ENCODE measurements around the gene HMGN5.
A peak's percentile ranks its signal among the peaks of the same experiment; 100 is the strongest.

The HMGN5 gene

GRCh38 chrX:81201671-81202455, at the start of gene HMGN5, which contains the start of gene SH3BGRL:
TSS of gene HMGN5 (minus strand) at chrX:81201913. CDS start at chrX:81121549, 80,364 bp downstream.
TSS of gene SH3BGRL (plus strand) at chrX:81202102. CDS start at chrX:81202201, 99 bp downstream.
- DNase-seq (ENCODE audit: low read depth, low spot score) = peak; percentile 15

- DNase-seq (ENCODE audit: low read depth, low spot score) = no peak
Observed at GRCh38 chrX:81241753-81242152, 40.0 kb upstream of the HMGN5 start.

- DNase-seq (ENCODE audit: low read depth, low spot score) = no peak
Observed at GRCh38 chrX:81240701-81241331, 39.1 kb upstream of the HMGN5 start.

GRCh38 chrX:81238166-81238565, 36.5 kb upstream of the HMGN5 start:
- no peak for DNase-seq (ENCODE audit: low read depth, low spot score)

GRCh38 chrX:81237516-81237915, 35.8 kb upstream of the HMGN5 start:
- no peak for DNase-seq (ENCODE audit: low read depth, low spot score)

DNA sequence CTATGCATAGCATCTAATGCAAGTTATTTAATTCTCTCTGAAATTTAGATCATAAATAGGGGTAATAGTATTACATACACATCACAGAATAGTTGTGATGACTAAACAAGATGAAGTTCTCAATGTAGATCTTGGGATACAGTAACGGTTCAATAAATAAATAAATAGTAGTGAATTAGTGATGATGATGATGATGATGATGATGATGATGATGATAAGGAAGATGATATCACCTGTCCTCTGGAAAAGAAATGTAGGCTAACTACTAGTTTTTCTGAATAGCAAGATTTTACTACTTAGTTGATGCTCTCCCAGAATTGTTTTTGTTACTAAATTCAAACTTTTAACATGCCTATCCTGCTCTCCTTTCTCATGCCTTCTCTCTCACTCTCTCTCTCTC, 30.5 kb upstream of the HMGN5 start:
- no peak for DNase-seq (ENCODE audit: low read depth, low spot score)

GRCh38 chrX:81231476-81231875, 29.8 kb upstream of the HMGN5 start:
- DNase-seq (ENCODE audit: low read depth, low spot score) = no peak

GRCh38 chrX:81229901-81230300, 28.2 kb upstream of the HMGN5 start:
- no peak for DNase-seq (ENCODE audit: low read depth, low spot score)

DNA sequence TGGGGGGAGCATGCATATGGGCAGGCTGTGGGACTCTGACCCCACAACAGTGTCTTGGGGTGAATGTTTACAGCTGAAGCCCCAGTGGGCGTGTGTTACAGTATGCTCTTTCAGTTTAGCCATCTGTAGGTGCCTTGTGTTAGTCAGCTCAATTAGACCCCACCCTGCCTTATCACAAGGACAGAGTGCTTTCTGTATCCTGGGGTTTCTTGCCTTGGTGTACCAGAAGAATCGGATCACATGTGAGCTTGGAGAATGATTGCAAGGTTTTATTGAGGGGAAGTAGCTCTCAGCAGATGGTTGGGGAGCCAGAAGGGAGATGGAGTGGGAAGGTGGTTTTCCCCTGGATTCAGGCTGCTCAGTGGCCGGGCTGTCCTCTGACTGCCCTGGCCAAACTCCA, 27.5 kb upstream of the HMGN5 start:
- no peak for DNase-seq (ENCODE audit: low read depth, low spot score)

DNA sequence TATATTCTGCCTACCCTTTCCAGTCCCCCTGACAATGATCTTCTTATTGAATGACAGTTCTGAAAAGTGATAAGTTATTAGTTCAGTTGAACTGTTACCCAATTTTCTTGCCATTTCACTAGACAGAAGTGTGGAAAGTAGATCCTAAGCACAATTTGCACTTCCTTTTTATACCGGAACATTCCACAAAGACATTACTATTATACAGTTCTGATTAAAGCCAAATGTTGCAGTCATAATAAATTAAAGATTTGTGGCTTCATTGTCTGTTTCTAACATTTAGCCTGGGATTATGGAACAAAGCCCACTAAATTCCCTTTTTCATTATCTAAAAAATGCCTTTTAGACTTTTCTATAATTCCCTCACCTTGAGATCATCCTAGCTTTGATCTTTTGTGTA, 14.0 kb upstream of the HMGN5 start:
- no peak for DNase-seq (ENCODE audit: low read depth, low spot score)

GRCh38 chrX:81208916-81209315, 7.2 kb upstream of the HMGN5 start:
- no peak for DNase-seq (ENCODE audit: low read depth, low spot score)

DNA sequence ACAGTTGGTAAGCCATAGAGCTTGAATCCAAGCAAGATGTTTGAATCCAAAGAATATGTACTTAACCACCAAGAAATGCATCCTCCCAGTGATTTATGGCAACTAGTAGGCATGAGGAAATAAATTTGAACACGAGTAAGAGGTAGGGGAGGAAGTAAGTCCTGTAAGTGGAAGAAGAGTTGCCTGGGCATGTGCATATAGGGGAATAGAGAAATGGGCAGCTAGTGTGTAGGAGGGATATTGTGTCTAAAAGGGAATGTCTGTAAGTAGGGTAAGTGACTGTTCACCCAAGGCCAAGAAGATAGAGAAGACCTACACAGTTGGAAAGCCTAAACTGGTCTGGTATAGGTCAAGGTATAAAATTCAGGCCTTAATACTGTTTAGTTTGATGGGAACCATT, 4.8 kb upstream of the HMGN5 start:
- DNase-seq (ENCODE audit: low read depth, low spot score) = no peak

- DNase-seq (ENCODE audit: low read depth, low spot score) = no peak
Observed at GRCh38 chrX:81205551-81205950, 3.8 kb upstream of the HMGN5 start.

GRCh38 chrX:81202943-81203342, 1.2 kb upstream of the HMGN5 start:
- DNase-seq (ENCODE audit: low read depth, low spot score) = no peak

DNA sequence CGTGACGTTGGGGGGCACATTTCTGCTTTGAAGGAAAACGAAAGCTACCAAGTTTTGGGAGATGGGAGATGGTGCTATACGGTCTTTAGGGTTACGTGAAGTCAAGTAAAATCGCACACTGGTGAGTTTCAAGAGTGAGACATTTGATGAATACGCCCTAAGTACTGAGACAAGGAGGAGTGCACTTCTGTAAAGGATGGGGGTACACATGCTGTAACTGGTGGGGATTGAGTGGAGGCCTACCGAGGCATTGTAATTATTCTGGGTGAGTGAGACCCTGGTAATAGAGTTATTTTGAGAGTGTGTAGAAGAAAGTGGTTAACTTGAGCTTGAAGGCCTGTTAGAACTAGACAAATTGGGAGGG, 725 bp upstream of the HMGN5 start:
- no peak for DNase-seq (ENCODE audit: low read depth, low spot score)

DNA sequence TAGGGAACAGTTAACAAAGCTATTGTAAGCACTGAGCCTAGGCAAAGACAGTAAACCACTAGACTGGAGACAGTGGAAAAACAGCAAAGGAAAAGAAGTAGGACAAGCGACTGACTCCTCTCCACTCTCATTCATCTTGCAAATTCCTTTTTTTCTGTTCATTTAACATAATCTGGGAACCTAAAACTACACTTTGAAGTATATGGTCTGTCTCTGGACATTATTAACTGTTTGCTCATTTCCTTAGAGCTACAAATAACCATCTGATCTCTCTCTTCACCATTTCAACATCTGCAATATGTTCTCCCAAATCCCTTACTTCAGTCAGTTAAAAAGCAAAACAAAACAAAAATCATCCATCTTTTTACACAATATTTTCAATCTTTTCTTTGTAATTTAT, 642 bp downstream of the HMGN5 start:
- DNase-seq (ENCODE audit: low read depth, low spot score) = no peak

DNA sequence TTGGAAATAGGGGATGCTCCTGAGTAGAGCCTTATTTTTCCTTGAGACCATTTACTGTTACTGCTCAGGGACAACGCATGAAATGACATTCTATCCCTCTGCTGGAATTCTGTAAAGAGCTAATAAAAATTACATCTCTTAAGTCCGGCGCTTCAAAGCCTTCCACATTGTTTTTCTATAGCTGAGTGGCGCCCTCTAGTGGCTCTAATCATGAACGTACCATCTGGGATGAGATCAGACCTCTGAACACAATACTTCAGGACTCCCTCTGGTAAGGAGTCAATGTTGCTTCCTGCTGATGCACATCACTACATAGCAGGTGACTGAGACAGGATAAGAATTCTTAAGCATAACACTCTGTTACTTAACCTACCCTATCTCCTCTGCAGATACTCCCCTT, 6.0 kb downstream of the HMGN5 start:
- DNase-seq (ENCODE audit: low read depth, low spot score) = peak; percentile 3

- no peak for DNase-seq (ENCODE audit: low read depth, low spot score)
Observed at GRCh38 chrX:81195259-81195658, 6.5 kb downstream of the HMGN5 start.

GRCh38 chrX:81174286-81174685, 27.4 kb downstream of the HMGN5 start:
- no peak for DNase-seq (ENCODE audit: low read depth, low spot score)

DNA sequence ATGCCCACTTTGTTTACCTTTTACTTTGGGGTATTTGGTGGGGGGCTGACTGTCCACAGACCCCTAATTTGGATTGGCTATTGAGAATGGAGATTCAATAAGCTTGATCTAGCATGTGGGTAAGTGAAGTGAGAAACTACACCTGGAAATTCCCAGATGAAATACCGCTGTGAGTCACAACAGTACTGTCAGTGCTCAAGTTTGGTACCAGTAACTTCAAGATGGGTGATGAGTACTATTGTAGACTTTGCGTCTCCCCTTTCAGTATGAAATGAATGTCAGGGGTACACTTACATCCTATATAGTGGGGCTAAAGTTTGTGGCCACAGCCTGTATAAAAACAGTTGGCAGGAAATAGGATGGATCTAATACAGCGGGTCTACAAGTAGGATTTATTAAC, 33.3 kb downstream of the HMGN5 start:
- DNase-seq (ENCODE audit: low read depth, low spot score) = no peak

GRCh38 chrX:81121513-81122363, 80.0 kb downstream of the HMGN5 start:
- peak; percentile 69 for DNase-seq (ENCODE audit: low read depth, low spot score)

DNA sequence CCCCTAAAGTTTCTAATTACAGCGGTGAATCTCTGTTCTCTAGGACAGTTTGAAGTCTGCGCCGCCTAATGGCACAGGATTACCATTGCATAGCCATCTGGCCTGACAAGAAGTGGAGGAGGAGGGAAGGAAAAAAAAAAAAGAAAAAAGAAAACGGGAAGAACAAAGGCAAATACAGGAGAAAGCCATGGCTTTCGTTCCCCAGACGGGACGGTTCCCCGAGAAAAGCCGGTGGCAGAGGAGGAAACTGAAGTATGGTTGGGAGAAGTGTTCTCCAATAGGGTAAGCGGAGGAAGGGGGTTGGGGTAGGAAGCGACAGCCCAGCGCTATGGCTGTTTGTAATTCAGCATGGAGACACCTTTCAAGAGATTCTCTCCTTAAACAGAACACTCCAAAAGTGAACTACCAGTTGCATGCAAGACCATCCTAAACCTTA, 80.8 kb downstream of the HMGN5 start:
- DNase-seq (ENCODE audit: low read depth, low spot score) = no peak

Measured in activated naive CD8-positive, alpha-beta T cell treated with anti-CD3 and anti-CD28 coated beads, Interleukin-2, amount 50 U/mL, for 16 hours (primary cell).